ENCODE data around the gene MYO16.

The MYO16 gene

GRCh38 chr13:108629181-108629752 is at the start of gene MYO16:
TSS of gene MYO16 (plus strand) at chr13:108629611. CDS start at chr13:108629845, 234 bp downstream.
- DNase-seq = no peak

DNA sequence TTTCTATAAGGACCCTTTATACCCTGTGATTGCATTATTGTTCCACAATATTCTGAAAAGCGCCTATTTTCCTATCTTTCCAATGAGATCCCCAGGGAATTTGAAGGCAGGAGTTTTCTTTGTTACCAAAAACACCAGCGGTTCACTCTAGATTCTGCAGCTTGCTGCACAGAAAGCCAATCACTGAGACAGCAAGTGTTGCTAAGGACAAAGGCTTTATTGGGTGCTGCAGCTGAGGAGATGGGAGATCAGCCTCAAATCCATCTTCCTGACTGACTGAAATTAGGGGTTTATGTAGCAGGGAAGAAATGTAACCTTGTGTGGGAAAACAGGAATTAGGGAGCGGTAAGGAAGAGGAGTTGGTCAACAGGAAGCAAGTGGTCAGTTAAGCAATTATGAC is 42.6 kb upstream of the MYO16 start:
- no peak for DNase-seq

DNA sequence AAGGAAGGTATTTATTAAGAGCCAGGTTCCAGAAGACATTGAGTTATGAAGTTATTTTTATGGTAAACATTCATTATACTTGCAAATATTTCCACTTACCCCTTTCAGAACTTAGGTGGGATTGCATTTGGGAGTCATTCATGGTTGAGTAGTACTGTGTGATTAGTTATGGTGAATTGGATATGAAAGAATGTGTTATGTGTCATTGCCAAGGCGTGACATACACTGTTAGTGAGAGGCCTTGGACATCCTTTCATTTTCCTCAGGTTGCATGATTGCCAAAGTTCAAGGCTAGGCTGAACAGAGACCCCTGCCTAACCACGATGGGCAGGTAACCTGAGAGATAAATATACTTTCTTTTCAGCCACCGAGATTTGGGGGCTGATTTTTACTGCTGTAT is 40.9 kb upstream of the MYO16 start:
- no peak for DNase-seq

DNA sequence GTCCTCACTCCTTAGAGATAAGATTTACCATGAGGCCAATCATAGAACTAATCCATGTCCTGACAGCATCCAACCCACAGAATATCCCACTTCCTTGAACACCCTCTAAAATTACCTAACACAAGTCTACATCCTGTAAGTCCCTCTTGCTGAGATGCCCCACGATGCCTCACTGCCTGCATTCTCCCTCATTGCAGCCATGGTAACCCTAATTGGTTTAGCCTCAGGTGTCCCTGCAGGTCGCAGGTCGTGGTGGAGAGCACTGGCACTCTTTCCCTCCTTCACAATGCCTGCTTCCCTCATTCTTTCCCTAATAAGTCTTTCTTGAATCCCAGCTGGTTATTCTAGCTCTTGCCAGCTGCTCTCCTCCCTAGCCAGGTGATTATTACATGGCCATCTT is 35.3 kb upstream of the MYO16 start:
- DNase-seq = no peak

GRCh38 chr13:108595436-108596274 is 33.8 kb upstream of the MYO16 start:
- no peak for DNase-seq

- DNase-seq = no peak
Measured at GRCh38 chr13:108597943-108598342, 31.5 kb upstream of the MYO16 start.

- DNase-seq = no peak
Measured at GRCh38 chr13:108606424-108606823, 23.0 kb upstream of the MYO16 start.

DNA sequence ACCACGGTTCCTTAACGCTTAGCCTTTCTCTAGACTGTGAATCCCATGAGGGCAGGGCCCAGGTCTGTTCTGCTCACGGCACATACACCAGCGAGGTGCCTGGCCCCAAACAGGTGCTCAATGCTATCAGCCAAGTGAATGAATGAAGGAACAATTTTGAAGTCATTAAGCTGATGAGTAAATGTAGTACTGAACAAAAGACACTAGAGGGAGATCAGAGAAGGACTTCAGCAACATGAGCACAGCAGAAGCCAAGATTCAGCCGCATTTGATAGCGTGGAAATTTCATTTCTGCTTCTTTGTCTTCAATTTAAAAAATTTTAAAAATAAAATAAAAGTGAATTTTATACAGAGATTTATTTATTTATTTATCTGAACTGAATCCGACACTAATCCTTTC is 20.1 kb upstream of the MYO16 start:
- peak; percentile 52 for DNase-seq

DNA sequence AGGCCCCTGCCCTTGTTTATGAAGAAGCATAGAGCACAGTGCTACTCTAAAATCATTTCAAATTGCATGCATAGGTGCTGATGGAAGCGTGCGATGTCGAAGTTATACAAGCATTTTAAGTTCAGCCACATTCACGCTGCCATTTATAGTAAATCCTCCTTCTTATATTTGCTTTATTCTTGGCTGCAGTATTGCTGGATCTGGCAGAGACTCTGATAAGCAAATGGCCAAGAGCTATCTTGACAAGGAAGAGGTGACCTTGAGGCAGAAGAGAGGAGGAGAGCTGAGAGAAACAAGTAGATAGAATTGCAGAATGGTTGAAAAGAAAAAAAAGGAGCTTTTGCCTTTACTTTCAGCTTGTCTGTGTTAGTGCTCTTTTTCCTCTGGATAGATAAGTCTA is 18.9 kb upstream of the MYO16 start:
- DNase-seq = no peak

DNA sequence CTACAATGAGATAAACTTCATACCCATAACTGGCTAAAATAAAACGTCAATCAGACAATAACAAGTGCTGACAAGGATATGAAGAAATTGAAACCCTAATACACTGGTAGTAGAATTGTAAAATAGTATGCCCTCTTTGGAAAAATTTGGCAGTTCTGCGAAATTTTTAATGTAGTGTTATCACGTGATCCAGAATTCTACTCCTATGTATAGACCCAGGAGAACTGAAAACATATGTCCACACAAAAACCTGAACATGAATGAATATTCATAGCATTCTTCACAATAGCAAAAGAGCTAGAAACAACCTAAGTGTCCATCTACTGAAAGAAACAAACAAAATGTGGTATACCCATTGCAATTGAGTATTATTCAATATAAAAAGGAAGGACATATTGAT is 14.2 kb upstream of the MYO16 start:
- no peak for DNase-seq

GRCh38 chr13:108618233-108618632 is 11.2 kb upstream of the MYO16 start:
- DNase-seq = no peak

DNA sequence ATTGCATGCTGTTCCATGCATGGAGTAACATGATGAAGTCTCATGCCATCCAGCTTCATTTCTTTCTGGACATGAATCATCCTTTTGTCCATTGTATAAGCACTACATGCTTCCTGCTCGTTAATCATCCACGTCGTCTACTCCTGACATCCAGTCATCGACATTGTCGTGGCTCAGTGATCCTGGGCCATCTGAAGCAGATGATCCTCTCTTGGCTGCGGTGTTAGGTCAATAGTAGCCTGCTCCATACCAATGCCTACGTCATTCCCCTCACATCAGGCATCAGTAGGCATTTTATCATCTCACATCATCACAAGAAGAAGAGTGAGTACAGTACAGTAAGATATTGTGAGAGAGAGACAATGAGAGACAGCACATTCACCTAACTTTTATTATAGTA is 7.9 kb upstream of the MYO16 start:
- no peak for DNase-seq

DNA sequence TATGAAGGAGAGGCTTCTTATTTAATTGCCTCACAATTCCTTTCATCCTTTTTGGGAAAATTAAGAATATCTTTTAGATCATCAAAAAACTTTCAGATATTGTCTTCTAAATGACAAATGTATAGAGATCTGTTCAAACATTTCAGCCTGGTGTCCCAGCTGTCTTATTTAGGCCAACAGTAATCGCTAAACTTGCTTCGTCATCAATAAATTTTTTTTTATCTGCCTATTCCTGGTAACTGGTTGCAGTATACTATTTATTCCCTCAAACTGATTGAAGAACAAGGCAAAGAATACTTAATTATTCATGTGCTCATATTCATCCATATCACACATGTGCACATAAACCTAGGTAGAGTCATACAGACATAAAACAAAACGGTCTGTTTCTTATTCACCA is 5.3 kb upstream of the MYO16 start:
- DNase-seq = no peak

DNA sequence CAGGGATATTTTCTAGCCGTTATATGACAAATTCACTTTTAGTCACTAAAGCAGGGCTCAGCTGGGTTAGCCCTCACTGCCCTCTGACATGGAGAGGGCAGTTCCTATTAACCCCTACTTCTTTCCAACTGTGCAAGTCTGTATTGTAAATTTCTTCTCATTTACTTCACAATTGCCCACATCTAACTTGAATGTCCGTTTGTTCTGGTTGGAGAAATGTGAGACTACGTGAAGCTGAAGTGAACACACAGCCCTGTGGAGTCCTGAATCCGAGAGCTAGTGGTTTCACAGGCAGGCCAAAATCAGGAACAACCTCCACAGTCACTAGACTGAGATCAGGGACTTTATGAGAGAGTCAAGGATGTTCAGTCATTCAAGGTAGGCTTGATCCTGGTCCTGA is 4.4 kb upstream of the MYO16 start:
- DNase-seq = no peak

- no peak for DNase-seq
Measured at GRCh38 chr13:108629988-108630387, 577 bp downstream of the MYO16 start.

DNA sequence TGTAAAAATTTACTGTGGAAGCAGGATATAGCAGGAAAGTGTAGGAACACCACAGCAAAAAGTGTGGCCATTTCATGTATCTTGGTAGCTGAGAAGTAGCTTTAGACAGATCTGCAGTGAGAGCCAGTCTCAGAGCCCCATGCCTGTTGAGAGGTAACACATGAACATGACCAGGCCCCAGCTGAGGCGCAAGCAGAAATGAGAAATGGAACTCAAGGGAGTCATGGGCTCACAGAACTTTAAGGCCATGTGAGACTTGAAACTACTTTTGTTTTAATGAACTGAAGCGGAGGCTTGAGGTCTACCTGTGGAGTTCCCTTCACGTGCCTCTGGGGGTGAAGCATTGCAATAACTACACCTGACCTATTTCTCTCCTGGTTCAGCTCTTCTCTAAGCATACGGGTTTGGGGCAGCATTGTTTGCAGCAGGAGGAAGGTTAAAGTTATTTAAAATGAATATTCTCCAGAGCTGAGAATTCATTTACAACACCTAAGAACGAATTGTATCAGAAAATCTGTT is 3.3 kb downstream of the MYO16 start:
- no peak for DNase-seq

DNA sequence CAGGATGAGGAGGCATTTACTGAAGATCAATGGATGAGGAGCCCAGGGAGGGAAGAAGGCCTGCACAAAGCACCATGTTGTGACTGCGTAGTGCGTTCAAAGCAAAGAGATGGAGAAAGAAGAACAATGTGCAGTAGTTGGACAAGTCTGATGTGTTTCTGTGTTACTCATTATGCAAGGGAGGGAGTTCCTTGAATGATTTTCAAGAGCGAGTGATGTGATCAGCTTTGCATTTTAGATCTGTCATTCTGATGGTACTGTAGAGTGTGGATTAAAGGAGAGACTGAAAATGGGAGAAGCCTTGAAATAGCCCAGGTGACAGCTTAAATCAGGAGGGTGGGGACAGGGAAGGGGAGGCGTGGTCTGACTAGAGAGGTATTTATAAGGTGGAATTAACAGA is 9.5 kb downstream of the MYO16 start:
- DNase-seq = no peak

- DNase-seq = no peak
Measured at GRCh38 chr13:108643646-108644353, 14.4 kb downstream of the MYO16 start.

DNA sequence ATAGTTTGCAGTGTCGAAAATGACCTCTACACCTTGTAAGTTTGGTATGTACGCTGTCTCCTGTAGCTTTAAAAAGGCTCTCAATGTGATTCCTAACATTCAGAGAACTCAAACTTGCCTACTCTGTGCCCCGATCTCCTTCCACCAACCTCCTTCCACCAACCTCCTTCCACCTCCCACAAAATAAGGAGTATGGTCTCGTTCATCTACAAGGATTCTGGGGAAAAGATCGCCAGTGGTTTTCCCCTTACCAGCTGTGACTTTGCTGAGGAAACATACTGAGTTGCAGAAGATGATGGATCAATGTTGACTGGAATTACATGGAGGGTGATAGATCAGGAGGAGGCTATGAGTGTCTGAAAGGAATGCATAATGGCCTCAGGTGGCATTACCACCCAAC is 16.0 kb downstream of the MYO16 start:
- DNase-seq = no peak

- no peak for DNase-seq
Measured at GRCh38 chr13:108650271-108650670, 20.9 kb downstream of the MYO16 start.

GRCh38 chr13:108656742-108657141 is 27.3 kb downstream of the MYO16 start:
- no peak for DNase-seq

DNA sequence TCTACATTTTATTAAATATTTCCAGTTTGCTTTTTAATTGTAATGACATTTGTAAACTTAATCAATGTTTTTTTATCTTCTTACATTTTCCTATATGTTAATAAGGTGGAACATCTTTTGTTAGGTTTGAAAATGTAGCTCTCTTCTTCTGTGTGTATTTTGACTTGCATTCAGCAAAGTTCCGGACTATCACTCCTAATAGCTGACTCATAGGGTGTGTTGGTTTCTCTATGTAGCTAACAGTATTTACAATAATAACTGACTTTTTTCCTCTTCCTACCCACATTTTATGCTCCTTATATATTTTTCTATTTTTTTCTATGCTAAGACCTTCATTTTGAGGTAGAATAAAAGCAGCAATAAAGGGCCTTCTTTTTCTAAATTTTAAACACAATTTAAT is 28.1 kb downstream of the MYO16 start:
- no peak for DNase-seq

DNA sequence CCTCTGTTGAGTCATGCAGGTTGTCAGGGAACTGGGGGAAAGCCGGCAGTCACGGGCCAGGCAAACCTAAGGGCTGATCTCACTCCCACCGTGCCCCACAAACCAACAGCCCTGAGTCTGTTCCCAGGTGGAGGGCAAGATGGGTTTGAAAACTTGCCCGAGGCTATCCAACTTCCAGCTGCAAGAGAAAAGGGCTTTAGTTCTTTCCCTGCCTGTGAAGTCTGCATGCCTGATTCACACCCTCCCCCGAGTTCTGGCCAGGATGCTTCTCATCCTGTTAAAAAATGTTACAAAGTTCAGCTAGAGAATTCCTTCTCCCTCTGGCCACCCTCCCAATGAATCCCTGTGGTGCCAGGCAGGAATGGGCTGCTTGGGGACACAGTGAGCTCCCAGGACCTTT is 33.1 kb downstream of the MYO16 start:
- no peak for DNase-seq

- no peak for DNase-seq
Measured at GRCh38 chr13:108663710-108664109, 34.3 kb downstream of the MYO16 start.
